ENCODE results near the gene PACSIN1.

Gene PACSIN1

GRCh38 chr6:34530753-34531365 is 65.0 kb downstream of the PACSIN1 start:
- no peak for TF ChIP-seq CTCF (IDR thresholded peaks at IDR 0.05; ENCODE audit: extremely low read depth, insufficient read depth, missing control alignments)
- DNase-seq (ENCODE audit: low spot score) = no peak
- in situ Hi-C loops (cut with MboI; ENCODE audit: low pct_unique_long_range_greater_than_20kb, low sequenced_read_pairs, unreplicated experiment) = no loop called here

GRCh38 chr6:34531580-34532201 is 65.8 kb downstream of the PACSIN1 start:
- in situ Hi-C loops (cut with MboI; ENCODE audit: low pct_unique_long_range_greater_than_20kb, low sequenced_read_pairs, unreplicated experiment) = no loop called here
- TF ChIP-seq CTCF (IDR thresholded peaks at IDR 0.05; ENCODE audit: extremely low read depth, insufficient read depth, missing control alignments) = no peak
- no peak for DNase-seq (ENCODE audit: low spot score)

- TF ChIP-seq CTCF (IDR thresholded peaks at IDR 0.05; ENCODE audit: extremely low read depth, insufficient read depth, missing control alignments) = no peak
- in situ Hi-C loops (cut with MboI; ENCODE audit: low pct_unique_long_range_greater_than_20kb, low sequenced_read_pairs, unreplicated experiment) = no loop called here
- DNase-seq (ENCODE audit: low spot score) = no peak
These were observed 66.4 kb downstream of the PACSIN1 start for GRCh38 chr6:34532230-34532629.

- no peak for TF ChIP-seq CTCF (IDR thresholded peaks at IDR 0.05; ENCODE audit: extremely low read depth, insufficient read depth, missing control alignments)
- in situ Hi-C loops (cut with MboI; ENCODE audit: low pct_unique_long_range_greater_than_20kb, low sequenced_read_pairs, unreplicated experiment) = no loop called here
- no peak for DNase-seq (ENCODE audit: low spot score)
These were observed 68.3 kb downstream of the PACSIN1 start for GRCh38 chr6:34534146-34534545.

- DNase-seq (ENCODE audit: low spot score) = no peak
- in situ Hi-C loops (cut with MboI; ENCODE audit: low pct_unique_long_range_greater_than_20kb, low sequenced_read_pairs, unreplicated experiment) = no loop called here
- TF ChIP-seq CTCF (IDR thresholded peaks at IDR 0.05; ENCODE audit: extremely low read depth, insufficient read depth, missing control alignments) = no peak
These were observed 68.8 kb downstream of the PACSIN1 start for GRCh38 chr6:34534656-34535055.

- no peak for TF ChIP-seq CTCF (IDR thresholded peaks at IDR 0.05; ENCODE audit: extremely low read depth, insufficient read depth, missing control alignments)
- in situ Hi-C loops (cut with MboI; ENCODE audit: low pct_unique_long_range_greater_than_20kb, low sequenced_read_pairs, unreplicated experiment) = no loop called here
- no peak for DNase-seq (ENCODE audit: low spot score)
These were observed 69.3 kb downstream of the PACSIN1 start for GRCh38 chr6:34535199-34535598.

All from GM13977 (cell line).